Ovary (tissue), 9 donors: ENCODE measurements around the gene ABHD16A. TPM values are rescaled to one million over a fixed set of nuclear protein-coding genes. Genes with fewer than 3 reads are reported as not detected.

ENCODE experiments used
- DNase-seq, 5 donors: peaks; one replicate each; pipeline ENCODE4 v3.0.0-alpha.2; 2019 to 2020
- H3K27ac ChIP-seq, 2 donors: fragments of 200-600 bp; one replicate each; pipeline versions ENCODE4 v1.5.1 to v1.8.0; 2019 to 2022
- H3K27me3 ChIP-seq: fragments of 200-600 bp; one replicate; pipeline ENCODE4 v1.8.0; 2022
- H3K36me3 ChIP-seq: fragments of 200-600 bp; sonication (generic); one replicate; pipeline ENCODE4 v1.5.1; 2019
- H3K4me1 ChIP-seq: one replicate; pipeline ENCODE4 v1.8.1; 2013; ENCODE audit warnings: mild to moderate bottlenecking, moderate library complexity; ENCODE audit not compliant: insufficient read depth
- H3K4me3 ChIP-seq: fragments of 200-600 bp; sonication (generic); one replicate; pipeline ENCODE4 v1.5.1; 2017
- H3K9me3 ChIP-seq, 2 donors: fragments of 200-600 bp in 1 of 2; sonication (generic) in 1 of 2; one replicate each; pipeline versions ENCODE4 v1.5.1 to v1.8.1; 2013 to 2019; ENCODE audit warnings: mild to moderate bottlenecking in 1 of 2, moderate library complexity in 1 of 2
- CTCF ChIP-seq, 3 donors: fragments of 450-650 bp in 2 of 3; fragments of 200-600 bp in 1 of 3; IDR thresholded peaks; one replicate each; pipeline versions ENCODE4 v1.5.1 to v1.8.0; 2016 to 2022; ENCODE audit warnings: antibody characterized with exemption in 3 of 3, mild to moderate bottlenecking in 1 of 3
- EP300 ChIP-seq: sonication (generic); formaldehyde crosslinking; IDR thresholded peaks from one replicate; pipeline ENCODE4 v1.6.1; 2017; ENCODE audit warnings: antibody characterized with exemption
- POLR2A ChIP-seq: fragments of 450-650 bp; IDR thresholded peaks from one replicate; pipeline ENCODE4 v1.6.1; 2017; ENCODE audit warnings: antibody characterized with exemption, mild to moderate bottlenecking, moderate library complexity
- WGBS, 3 donors: extraction: QIAGEN DNeasy Blood & Tissue Kit in 1 of 3; methylation state at CpG; one replicate each; pipeline versions ENCODE4 v1.1.5 to v1.1.7; 2013 to 2017; 5-methylcytosine and 5-hydroxymethylcytosine counted together
- intact Hi-C, 4 donors: fragments of 100-400 bp; cut with DNase I; formaldehyde crosslinking; loops; one replicate each; pipeline versions ENCODE4 v1.11.0 to v1.15.1; 2022 to 2023
- polyA plus RNA-seq, 2 donors: library from polyadenylated mRNA; stranded (reverse); fragments of 200-250 nt in 1 of 2; fragments of 350-450 nt in 1 of 2; fragmentation: Illumina TruSeq in 1 of 2; extraction: RNeasy Lipid Tissue Mini Kit (QIAGEN cat#74804) in 1 of 2; gene quantifications; one replicate each; pipeline ENCODE4 v1.2.3, GENCODE V29; 2013 to 2014
- total RNA-seq, 7 donors: library from RNA; depleted of rRNA in 2 of 7; stranded (reverse); fragments of >200 nt in 2 of 7; fragmentation: NEBNext Ultra II Directional in 3 of 7; extraction: Animal tissue kit (Norgen Biotek cat#: 25700) in 3 of 7; gene quantifications; one replicate each; pipeline versions ENCODE4 v1.1.0 to v1.2.4, GENCODE V29; 2016 to 2023
- donor health status: DM: no; HTN: no; CAD: no; lungs with moderate emphysema.
- donor health status: DM: no; HTN: no; CAD: no.
- donor health status: Bipolar disorder and iron deficiency.
- donor health status: DM: yes; HTN: yes; CAD: no.
- donor health status: DM: no; HTN: no; CAD: no.
- donor health status: DM: yes; HTN: yes; CAD: no.

Gene ABHD16A
- total and polyA plus RNA-seq, 9 donors = 25.4 to 60.4 (median 36.7) TPM

- peak in 4 of 5 donors; percentile 87 to 92 (median 89) for DNase-seq
- Histone ChIP-seq H3K27me3 (no peaks in the 10 kb centered on the region), H3K9me3 (no peaks in the 10 kb centered on the region), H3K4me3 (peak overlapping the region; percentile 95), H3K4me1 (peaks cover 7% of the 10 kb centered on the region), H3K27ac (peak overlapping the region; percentile 99 to 100), H3K36me3 (no peaks in the 10 kb centered on the region)
- 6 to 7% (median 7%) methylated on average over 37 of the region's 37 CpGs for WGBS, 3 donors
- no peak for TF ChIP-seq EP300
- peak in 1 of 3 donors; percentile 6 for TF ChIP-seq CTCF (IDR thresholded peaks at IDR 0.05)
- peak; percentile 3 for TF ChIP-seq POLR2A
- intact Hi-C loops = loop anchor here in 1 of 4 donors (2.0 kb wide), 1 partner anchor 32 kb away; the partner anchor contains the start of gene PRRC2A
Measured at GRCh38 chr6:31652925-31653724, 50.0 kb downstream of the ABHD16A start.

GRCh38 chr6:31651602-31652191, 51.4 kb downstream of the ABHD16A start:
- no peak for DNase-seq
- Histone ChIP-seq H3K4me1 (peaks cover 6% of the 10 kb centered on the region), H3K27me3 (no peaks in the 10 kb centered on the region), H3K9me3 (no peaks in the 10 kb centered on the region), H3K27ac (peak overlapping the region; percentile 99 to 100), H3K4me3 (peak overlapping the region; percentile 95), H3K36me3 (no peaks in the 10 kb centered on the region)
- intact Hi-C loops = loop anchor here in 1 of 4 donors (2.0 kb wide), 1 partner anchor 31 kb away; the partner anchor contains the start of gene PRRC2A
- WGBS, 3 donors = 1 to 3% (median 1%) methylated on average over 29 of the region's 29 CpGs
- TF ChIP-seq POLR2A = no peak
- TF ChIP-seq EP300 = no peak
- no peak for TF ChIP-seq CTCF (IDR thresholded peaks at IDR 0.05)

GRCh38 chr6:31645325-31645724, 57.8 kb downstream of the ABHD16A start:
- no peak overlapping the region for H3K27ac ChIP-seq
- WGBS, 3 donors = 87 to 89% (median 89%) methylated on average over 9 of the region's 9 CpGs
- H3K36me3 ChIP-seq = no peaks in the 10 kb centered on the region
- H3K9me3 ChIP-seq = no peaks in the 10 kb centered on the region
- DNase-seq = no peak
- intact Hi-C loops = no loop called here
- no peaks in the 10 kb centered on the region for H3K4me1 ChIP-seq
- no peaks in the 10 kb centered on the region for H3K27me3 ChIP-seq
- TF ChIP-seq CTCF (IDR thresholded peaks at IDR 0.05) (no peak), POLR2A (no peak), EP300 (no peak)
- no peak overlapping the region for H3K4me3 ChIP-seq

- DNase-seq = no peak
- Histone ChIP-seq H3K9me3 (no peaks in the 10 kb centered on the region), H3K27me3 (no peaks in the 10 kb centered on the region), H3K36me3 (no peaks in the 10 kb centered on the region), H3K4me3 (no peak overlapping the region), H3K4me1 (no peaks in the 10 kb centered on the region), H3K27ac (no peak overlapping the region)
- no peak for TF ChIP-seq EP300
- TF ChIP-seq POLR2A = no peak
- no peak for TF ChIP-seq CTCF (IDR thresholded peaks at IDR 0.05)
- intact Hi-C loops = no loop called here
- 78 to 81% (median 80%) methylated on average over 17 of the region's 17 CpGs for WGBS, 3 donors
Measured at GRCh38 chr6:31643818-31644454, 59.2 kb downstream of the ABHD16A start.
